ENCODE data around the gene RPS6KA5. TPM values are rescaled to one million over a fixed set of nuclear protein-coding genes. Genes with fewer than 3 reads are reported as not detected.
"Not testable (repeated sequence)": the region's sequence is repeated elsewhere in the genome, so short reads cannot be mapped to it uniquely, and the experiment has no call there.

The RPS6KA5 gene
- total RNA-seq, 1 donor from 2014 or later = 4.4 TPM

GRCh38 chr14:90985601-90986242 is 74.7 kb downstream of the RPS6KA5 start:
- no peaks in the 10 kb centered on the region for H3K4me1 Mint-ChIP-seq (ENCODE audit: low read depth)
- H3K27me3 Mint-ChIP-seq = no peaks in the 10 kb centered on the region
- DNase-seq (ENCODE audit: low spot score, unreplicated experiment) = no peak
- H3K27ac Mint-ChIP-seq = no peak overlapping the region
- no peak overlapping the region for H3K4me3 Mint-ChIP-seq (ENCODE audit: low read depth)
- H3K36me3 Mint-ChIP-seq (ENCODE audit: insufficient read depth) = no peaks in the 10 kb centered on the region
- TF ChIP-seq, protein P1, sequence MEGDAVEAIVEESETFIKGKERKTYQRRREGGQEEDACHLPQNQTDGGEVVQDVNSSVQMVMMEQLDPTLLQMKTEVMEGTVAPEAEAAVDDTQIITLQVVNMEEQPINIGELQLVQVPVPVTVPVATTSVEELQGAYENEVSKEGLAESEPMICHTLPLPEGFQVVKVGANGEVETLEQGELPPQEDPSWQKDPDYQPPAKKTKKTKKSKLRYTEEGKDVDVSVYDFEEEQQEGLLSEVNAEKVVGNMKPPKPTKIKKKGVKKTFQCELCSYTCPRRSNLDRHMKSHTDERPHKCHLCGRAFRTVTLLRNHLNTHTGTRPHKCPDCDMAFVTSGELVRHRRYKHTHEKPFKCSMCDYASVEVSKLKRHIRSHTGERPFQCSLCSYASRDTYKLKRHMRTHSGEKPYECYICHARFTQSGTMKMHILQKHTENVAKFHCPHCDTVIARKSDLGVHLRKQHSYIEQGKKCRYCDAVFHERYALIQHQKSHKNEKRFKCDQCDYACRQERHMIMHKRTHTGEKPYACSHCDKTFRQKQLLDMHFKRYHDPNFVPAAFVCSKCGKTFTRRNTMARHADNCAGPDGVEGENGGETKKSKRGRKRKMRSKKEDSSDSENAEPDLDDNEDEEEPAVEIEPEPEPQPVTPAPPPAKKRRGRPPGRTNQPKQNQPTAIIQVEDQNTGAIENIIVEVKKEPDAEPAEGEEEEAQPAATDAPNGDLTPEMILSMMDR (IDR thresholded peaks at IDR 0.05; ENCODE audit: unreplicated experiment) = no peak
- H3K9me3 Mint-ChIP-seq (ENCODE audit: low read depth) = no peaks in the 10 kb centered on the region

- no peak overlapping the region for H3K4me3 Mint-ChIP-seq (ENCODE audit: low read depth)
- H3K36me3 Mint-ChIP-seq (ENCODE audit: insufficient read depth) = no peaks in the 10 kb centered on the region
- TF ChIP-seq, protein P1 (IDR thresholded peaks at IDR 0.05; ENCODE audit: unreplicated experiment) = no peak
- H3K27me3 Mint-ChIP-seq = no peaks in the 10 kb centered on the region
- DNase-seq (ENCODE audit: low spot score, unreplicated experiment) = no peak
- peaks cover 1% of the 10 kb centered on the region for H3K4me1 Mint-ChIP-seq (ENCODE audit: low read depth)
- H3K9me3 Mint-ChIP-seq (ENCODE audit: low read depth) = no peaks in the 10 kb centered on the region
- H3K27ac Mint-ChIP-seq = no peak overlapping the region
Measured at GRCh38 chr14:90983560-90983959, 76.9 kb downstream of the RPS6KA5 start.

GRCh38 chr14:90981636-90982035 is 78.8 kb downstream of the RPS6KA5 start:
- Mint-ChIP-seq H3K4me3 (ENCODE audit: low read depth) (no peak overlapping the region), H3K36me3 (ENCODE audit: insufficient read depth) (no peaks in the 10 kb centered on the region), H3K9me3 (ENCODE audit: low read depth) (no peaks in the 10 kb centered on the region), H3K4me1 (ENCODE audit: low read depth) (peaks cover 1% of the 10 kb centered on the region), H3K27ac (no peak overlapping the region), H3K27me3 (no peaks in the 10 kb centered on the region)
- DNase-seq (ENCODE audit: low spot score, unreplicated experiment) = no peak
- TF ChIP-seq, protein P1 (IDR thresholded peaks at IDR 0.05; ENCODE audit: unreplicated experiment) = no peak

GRCh38 chr14:90980636-90981035 is 79.8 kb downstream of the RPS6KA5 start:
- not testable (repeated sequence) for H3K27ac Mint-ChIP-seq; DNase-seq (ENCODE audit: low spot score, unreplicated experiment); H3K27me3 Mint-ChIP-seq; H3K4me1 Mint-ChIP-seq (ENCODE audit: low read depth); H3K36me3 Mint-ChIP-seq (ENCODE audit: insufficient read depth); H3K4me3 Mint-ChIP-seq (ENCODE audit: low read depth); H3K9me3 Mint-ChIP-seq (ENCODE audit: low read depth)

DNA sequence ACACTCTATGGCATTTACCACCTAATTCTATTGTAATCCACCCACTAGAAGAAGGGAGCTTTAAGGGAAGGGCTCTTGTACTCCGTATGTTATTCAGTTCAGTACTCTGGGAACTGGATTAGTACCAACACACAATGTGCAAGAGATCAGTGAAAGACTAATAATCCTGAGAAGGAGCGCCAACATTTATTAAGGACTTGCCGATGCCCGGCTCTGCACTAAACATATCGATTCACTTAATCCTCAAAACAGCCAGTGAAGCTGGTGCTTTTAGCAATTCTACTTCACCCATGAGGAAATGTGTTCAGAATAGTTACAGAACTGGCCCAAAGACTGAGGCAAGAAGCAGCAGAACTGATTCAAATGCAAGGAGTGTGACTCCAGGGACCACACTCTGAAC is 80.9 kb downstream of the RPS6KA5 start:
- H3K4me3 Mint-ChIP-seq (ENCODE audit: low read depth) = no peak overlapping the region
- peaks cover 4% of the 10 kb centered on the region for H3K4me1 Mint-ChIP-seq (ENCODE audit: low read depth)
- TF ChIP-seq, protein P1 (IDR thresholded peaks at IDR 0.05; ENCODE audit: unreplicated experiment) = no peak
- H3K36me3 Mint-ChIP-seq (ENCODE audit: insufficient read depth) = no peaks in the 10 kb centered on the region
- no peak for DNase-seq (ENCODE audit: low spot score, unreplicated experiment)
- H3K27me3 Mint-ChIP-seq = no peaks in the 10 kb centered on the region
- no peak overlapping the region for H3K27ac Mint-ChIP-seq
- no peaks in the 10 kb centered on the region for H3K9me3 Mint-ChIP-seq (ENCODE audit: low read depth)

DNA sequence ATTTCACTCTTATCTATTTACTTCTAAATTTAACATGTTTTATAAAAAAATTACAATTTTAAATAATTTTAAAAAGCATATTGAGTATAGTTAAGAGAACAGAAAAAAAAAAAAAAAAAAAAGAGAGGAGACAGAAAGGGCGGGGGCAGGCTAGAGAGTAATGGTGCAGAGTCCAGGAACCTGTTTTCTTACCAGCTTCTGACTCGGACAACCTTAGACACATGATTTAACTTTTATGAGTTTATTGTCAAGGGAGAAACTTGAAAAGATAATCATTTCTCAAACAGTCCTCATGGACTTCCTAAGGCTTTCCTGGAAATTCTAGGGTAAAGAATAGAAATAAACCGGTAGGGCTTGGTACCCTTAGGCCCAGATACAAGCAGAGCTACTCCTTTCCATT is 84.3 kb downstream of the RPS6KA5 start:
- no peaks in the 10 kb centered on the region for H3K9me3 Mint-ChIP-seq (ENCODE audit: low read depth)
- TF ChIP-seq, protein P1 (IDR thresholded peaks at IDR 0.05; ENCODE audit: unreplicated experiment) = no peak
- H3K27me3 Mint-ChIP-seq = no peaks in the 10 kb centered on the region
- DNase-seq (ENCODE audit: low spot score, unreplicated experiment) = no peak
- no peak overlapping the region for H3K27ac Mint-ChIP-seq
- no peaks in the 10 kb centered on the region for H3K36me3 Mint-ChIP-seq (ENCODE audit: insufficient read depth)
- H3K4me3 Mint-ChIP-seq (ENCODE audit: low read depth) = no peak overlapping the region
- H3K4me1 Mint-ChIP-seq (ENCODE audit: low read depth) = peaks cover 7% of the 10 kb centered on the region
